OCI-LY3 (cell line): Measurements from ENCODE around the gene C16orf92.

ENCODE experiments used
- EZH2phosphoT487 ChIP-seq: fragments of 200-600 bp; shearing (Covaris generic); IDR thresholded peaks from 2 replicates; pipeline ENCODE4 v1.6.1; 2018; ENCODE audit warnings: antibody characterized with exemption, mixed run types, low read depth
- TF ChIP-seq, protein P1 (sequence below): fragments of 200-600, 300-600 bp; sonication (generic); IDR thresholded peaks from 2 replicates; pipeline ENCODE4 v1.5.1; 2014; ENCODE audit warnings: antibody characterized with exemption, low read length, low read depth

DNA sequence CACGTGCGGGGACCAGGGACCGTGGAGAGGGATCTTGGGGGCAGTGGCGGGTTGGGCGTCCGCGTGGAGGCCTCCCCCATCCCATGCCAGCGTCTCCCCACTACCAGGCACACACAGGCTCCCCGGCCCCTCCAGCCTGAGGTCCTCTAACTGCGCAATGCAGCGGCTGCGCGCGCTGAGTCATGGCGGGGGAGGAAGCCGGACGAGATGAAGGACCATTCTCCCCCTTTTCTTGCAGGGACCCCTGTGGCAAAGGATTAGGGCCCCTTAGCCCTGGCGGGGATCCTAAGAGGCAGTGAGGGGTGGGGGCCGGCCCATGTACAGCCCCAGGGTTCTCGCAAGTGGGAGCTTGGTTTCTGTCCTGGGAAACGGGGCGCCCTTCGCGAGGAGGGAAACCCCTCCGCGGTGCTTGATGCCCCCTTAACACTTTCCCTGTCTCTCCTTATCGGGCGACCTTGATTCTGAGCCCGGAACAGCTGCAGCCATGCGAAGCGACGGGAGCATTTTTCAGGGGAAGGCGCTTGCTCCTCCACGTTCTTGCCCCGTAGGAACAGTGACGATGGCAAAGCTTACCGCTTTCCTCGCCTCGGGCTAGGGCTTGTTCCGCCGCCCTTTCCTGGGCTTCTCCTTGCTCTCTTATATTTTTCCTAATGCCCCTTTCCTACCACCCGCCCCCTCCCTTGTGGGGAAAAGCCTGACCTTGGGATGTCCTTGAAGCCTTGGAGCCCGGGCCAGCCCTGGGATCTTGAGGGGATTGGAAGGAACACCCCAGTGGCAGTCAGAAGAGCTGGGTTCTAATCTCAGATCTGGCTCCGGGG is 43.2 kb downstream of the C16orf92 start:
- TF ChIP-seq, protein P1, sequence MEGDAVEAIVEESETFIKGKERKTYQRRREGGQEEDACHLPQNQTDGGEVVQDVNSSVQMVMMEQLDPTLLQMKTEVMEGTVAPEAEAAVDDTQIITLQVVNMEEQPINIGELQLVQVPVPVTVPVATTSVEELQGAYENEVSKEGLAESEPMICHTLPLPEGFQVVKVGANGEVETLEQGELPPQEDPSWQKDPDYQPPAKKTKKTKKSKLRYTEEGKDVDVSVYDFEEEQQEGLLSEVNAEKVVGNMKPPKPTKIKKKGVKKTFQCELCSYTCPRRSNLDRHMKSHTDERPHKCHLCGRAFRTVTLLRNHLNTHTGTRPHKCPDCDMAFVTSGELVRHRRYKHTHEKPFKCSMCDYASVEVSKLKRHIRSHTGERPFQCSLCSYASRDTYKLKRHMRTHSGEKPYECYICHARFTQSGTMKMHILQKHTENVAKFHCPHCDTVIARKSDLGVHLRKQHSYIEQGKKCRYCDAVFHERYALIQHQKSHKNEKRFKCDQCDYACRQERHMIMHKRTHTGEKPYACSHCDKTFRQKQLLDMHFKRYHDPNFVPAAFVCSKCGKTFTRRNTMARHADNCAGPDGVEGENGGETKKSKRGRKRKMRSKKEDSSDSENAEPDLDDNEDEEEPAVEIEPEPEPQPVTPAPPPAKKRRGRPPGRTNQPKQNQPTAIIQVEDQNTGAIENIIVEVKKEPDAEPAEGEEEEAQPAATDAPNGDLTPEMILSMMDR = no peak
- no peak for TF ChIP-seq EZH2phosphoT487
